Heart left ventricle (tissue), 16 donors: ENCODE results near the gene PPFIBP1. TPM values are rescaled to one million over a fixed set of nuclear protein-coding genes. Genes with fewer than 3 reads are reported as not detected.

Experiments used
- ATAC-seq, 4 donors: fragments of 200-7000 bp; cut with Tn5 transposase; one replicate each; pipeline ENCODE4 v1.9.1; 2020 to 2022; ENCODE audit warnings: moderate library complexity in 4 of 4, mild to moderate bottlenecking in 3 of 4, moderate number of reproducible peaks in 1 of 4
- DNase-seq, 5 donors: peaks; one replicate each; pipeline ENCODE4 v3.0.0-alpha.2; 2020
- H3K27ac ChIP-seq, 12 donors: fragments of 200-600 bp; sonication (generic) in 4 of 12; one replicate each; pipeline versions ENCODE4 v1.5.0 to v1.8.0; 2016 to 2022; ENCODE audit warnings: mild to moderate bottlenecking in 2 of 12
- H3K27me3 ChIP-seq, 9 donors: fragments of 200-600 bp; sonication (generic) in 2 of 9; one replicate each; pipeline versions ENCODE4 v1.5.1 to v1.8.0; 2016 to 2022; ENCODE audit warnings: mild to moderate bottlenecking in 3 of 9
- H3K36me3 ChIP-seq, 9 donors: fragments of 200-600 bp; sonication (generic) in 2 of 9; one replicate each; pipeline versions ENCODE4 v1.5.0 to v1.8.0; 2018 to 2022; ENCODE audit warnings: mild to moderate bottlenecking in 2 of 9
- H3K4me1 ChIP-seq, 12 donors: fragments of 200-600 bp; sonication (generic) in 4 of 12; one replicate each; pipeline versions ENCODE4 v1.5.0 to v1.8.0; 2016 to 2022; ENCODE audit warnings: mild to moderate bottlenecking in 3 of 12
- H3K4me3 ChIP-seq, 12 donors: fragments of 200-600 bp; sonication (generic) in 4 of 12; one replicate each; pipeline versions ENCODE4 v1.5.0 to v1.8.0; 2017 to 2022; ENCODE audit warnings: mild to moderate bottlenecking in 9 of 12, moderate library complexity in 4 of 12
- H3K9me3 ChIP-seq, 12 donors: fragments of 200-600 bp; sonication (generic) in 4 of 12; one replicate each; pipeline versions ENCODE4 v1.5.0 to v1.8.0; 2016 to 2022; ENCODE audit warnings: mild to moderate bottlenecking in 1 of 12
- POLR2A ChIP-seq, 2 donors: fragments of 450-650 bp; IDR thresholded peaks; one replicate each; pipeline ENCODE4 v1.6.1; 2017; ENCODE audit warnings: antibody characterized with exemption in 2 of 2, mild to moderate bottlenecking in 2 of 2, moderate library complexity in 2 of 2
- WGBS, 4 donors: extraction: QIAGEN DNeasy Blood & Tissue Kit in 2 of 4; methylation state at CpG; one replicate each; pipeline versions ENCODE4 v1.1.5 to v1.1.7; 2013 to 2018; 5-methylcytosine and 5-hydroxymethylcytosine counted together
- intact Hi-C, 10 donors: fragments of 100-400 bp; cut with DNase I; formaldehyde crosslinking; loops; one replicate each; pipeline versions ENCODE4 v1.11.1 to v1.14.2; 2022
- polyA plus RNA-seq, 2 donors: library from polyadenylated mRNA; stranded (reverse); fragments of 200-250 nt; gene quantifications; one replicate each; pipeline ENCODE4 v1.2.3, GENCODE V29; 2013
- total RNA-seq, 9 donors: library from RNA; depleted of rRNA in 2 of 9; stranded (reverse); fragments of >200 nt in 2 of 9; fragmentation: NEBNext Ultra II Directional in 3 of 9; extraction: Animal tissue kit (Norgen Biotek cat#: 25700) in 3 of 9; gene quantifications; one replicate each; pipeline versions ENCODE4 v1.1.0 to v1.2.4, GENCODE V29; 2016 to 2023
- TF ChIP-seq, protein P1 (sequence below), 12 donors: fragments of 200-600 bp; sonication (generic) in 4 of 12; IDR thresholded peaks; one replicate each; pipeline versions ENCODE4 v1.5.0 to v1.8.0; 2018 to 2022; ENCODE audit warnings: antibody characterized with exemption in 12 of 12, mild to moderate bottlenecking in 5 of 12
- donor health status: ischemic (EF 13 %, LVEDD 7.1; RV severe dilation, severe dysfunction).
- donor health status: healthy with polysubstance abuse.
- donor health status: DM: no; HTN: yes; CAD: no.
- donor health status: DM: no; HTN: no; CAD: no.
- donor health status: ischemic (EF 25% LVEDD 6.9; RV normal size, moderate dysfunction).
- donor health status: ischemic (EF 25% LVEDD 5.7; RV mildly dilated, moderate dysfunction).
- donor health status: healthy.
- donor health status: DM: yes; HTN: yes; CAD: no.
- donor health status: ischemic (EF 35%, LVEDD 5.7; RV mildly dilated, moderate dysfunction).
- donor health status: nonischemic (EF 11% LVEDD 7.7; RV severe dilation, severe dysfunction).
- donor health status: DM: yes; HTN: yes; CAD: no.
- donor health status: PGD.
- donor health status: ischemic (EF 29% LVEDD 5.4; RV normal size, mild dysfunction).
- donor health status: nonischemic (EF 23%, LVEDD 6.1; RV moderate dilation, normal function).

The PPFIBP1 gene
- total and polyA plus RNA-seq, 11 donors, result 48.7 to 413 (median 265) TPM

- no peaks in the 10 kb centered on the region for H3K27me3 ChIP-seq
- intact Hi-C loops, result loop anchor here in 1 of 10 donors (10.0 kb wide), 1 partner anchor 382 kb away; no protein-coding TSS in a partner anchor
- H3K9me3 ChIP-seq, result no peaks in the 10 kb centered on the region
- DNase-seq (no peak), ATAC-seq (peak in 1 of 4 donors; percentile 20)
- no peak overlapping the region for H3K27ac ChIP-seq
- TF ChIP-seq, protein P1, sequence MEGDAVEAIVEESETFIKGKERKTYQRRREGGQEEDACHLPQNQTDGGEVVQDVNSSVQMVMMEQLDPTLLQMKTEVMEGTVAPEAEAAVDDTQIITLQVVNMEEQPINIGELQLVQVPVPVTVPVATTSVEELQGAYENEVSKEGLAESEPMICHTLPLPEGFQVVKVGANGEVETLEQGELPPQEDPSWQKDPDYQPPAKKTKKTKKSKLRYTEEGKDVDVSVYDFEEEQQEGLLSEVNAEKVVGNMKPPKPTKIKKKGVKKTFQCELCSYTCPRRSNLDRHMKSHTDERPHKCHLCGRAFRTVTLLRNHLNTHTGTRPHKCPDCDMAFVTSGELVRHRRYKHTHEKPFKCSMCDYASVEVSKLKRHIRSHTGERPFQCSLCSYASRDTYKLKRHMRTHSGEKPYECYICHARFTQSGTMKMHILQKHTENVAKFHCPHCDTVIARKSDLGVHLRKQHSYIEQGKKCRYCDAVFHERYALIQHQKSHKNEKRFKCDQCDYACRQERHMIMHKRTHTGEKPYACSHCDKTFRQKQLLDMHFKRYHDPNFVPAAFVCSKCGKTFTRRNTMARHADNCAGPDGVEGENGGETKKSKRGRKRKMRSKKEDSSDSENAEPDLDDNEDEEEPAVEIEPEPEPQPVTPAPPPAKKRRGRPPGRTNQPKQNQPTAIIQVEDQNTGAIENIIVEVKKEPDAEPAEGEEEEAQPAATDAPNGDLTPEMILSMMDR (IDR thresholded peaks at IDR 0.05), result no peak
- no peak for TF ChIP-seq POLR2A (IDR thresholded peaks at IDR 0.05)
- no peak overlapping the region for H3K4me3 ChIP-seq
- peaks cover 0 to 62% (median 49%) of the 10 kb centered on the region in 9 donors for H3K36me3 ChIP-seq
- no peaks in the 10 kb centered on the region for H3K4me1 ChIP-seq
- 78 to 91% (median 83%) methylated on average over 3 of the region's 3 CpGs for WGBS, 4 donors
Measured at GRCh38 chr12:27696864-27697564, 173.0 kb downstream of the PPFIBP1 start.

DNA sequence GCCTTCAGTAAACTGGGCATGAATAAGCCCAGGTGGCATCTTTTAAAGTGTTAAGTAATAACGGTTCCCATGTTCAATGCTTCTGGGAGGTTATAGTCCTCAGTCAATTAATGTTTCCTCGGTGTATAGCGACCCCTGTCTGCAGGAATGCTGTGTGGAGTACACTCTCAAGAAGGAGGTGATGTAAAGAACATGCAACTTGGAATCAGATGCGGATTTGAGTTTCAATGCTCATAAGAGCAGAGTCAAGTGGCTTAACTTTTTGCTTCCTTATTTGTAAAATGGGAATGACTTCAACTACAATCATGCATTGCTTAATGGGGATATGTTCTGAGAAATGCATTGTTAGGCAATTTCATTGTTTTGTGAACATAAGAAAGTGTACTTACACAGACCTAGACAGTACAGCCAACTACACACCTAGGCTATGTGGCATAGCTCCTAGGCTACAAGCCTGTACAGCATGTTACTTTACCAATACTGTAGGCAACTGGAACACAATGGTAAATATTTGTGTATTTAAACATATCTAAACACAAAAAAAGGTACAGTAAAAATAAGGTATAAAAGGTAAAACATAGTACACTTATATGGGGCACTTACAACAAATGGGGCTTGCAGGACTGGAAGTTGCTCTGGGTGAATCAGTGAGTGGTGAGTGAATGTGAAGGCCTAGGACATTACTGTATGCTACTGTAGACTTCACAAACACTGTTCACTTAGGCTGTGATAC is 179.9 kb downstream of the PPFIBP1 start:
- Histone ChIP-seq H3K27me3 (no peaks in the 10 kb centered on the region), H3K4me3 (no peak overlapping the region), H3K36me3 (no peaks in the 10 kb centered on the region), H3K4me1 (peaks cover 0 to 2% (median 0%) of the 10 kb centered on the region in 12 donors), H3K27ac (no peak overlapping the region), H3K9me3 (no peaks in the 10 kb centered on the region)
- ATAC-seq, result peak; percentile 69 to 88 (median 82)
- peak in 4 of 5 donors; percentile 43 to 62 (median 60) for DNase-seq
- no peak for TF ChIP-seq POLR2A (IDR thresholded peaks at IDR 0.05)
- TF ChIP-seq, protein P1 (IDR thresholded peaks at IDR 0.05), result peak; percentile 70 to 89 (median 82)
- intact Hi-C loops, result loop anchor here in 1 of 10 donors (10.0 kb wide), 1 partner anchor 689 kb away; the partner anchor contains the start of gene TM7SF3
- WGBS, 4 donors, result 4 to 8% (median 4%) methylated on average over 4 of the region's 4 CpGs

GRCh38 chr12:27705263-27705662 is 181.3 kb downstream of the PPFIBP1 start:
- no peaks in the 10 kb centered on the region for H3K36me3 ChIP-seq
- TF ChIP-seq, protein P1 (IDR thresholded peaks at IDR 0.05), result no peak
- TF ChIP-seq POLR2A (IDR thresholded peaks at IDR 0.05), result no peak
- intact Hi-C loops, result loop anchor here in 1 of 10 donors (10.0 kb wide), 1 partner anchor 690 kb away; the partner anchor contains the start of gene TM7SF3

GRCh38 chr12:27707216-27707615 is 183.2 kb downstream of the PPFIBP1 start:
- peaks cover 0 to 16% (median 10%) of the 10 kb centered on the region in 12 donors for H3K4me1 ChIP-seq
- no peaks in the 10 kb centered on the region for H3K9me3 ChIP-seq
- TF ChIP-seq, protein P1 (IDR thresholded peaks at IDR 0.05), result no peak
- TF ChIP-seq POLR2A (IDR thresholded peaks at IDR 0.05), result no peak
- H3K27ac ChIP-seq, result no peak overlapping the region
- no peak overlapping the region for H3K4me3 ChIP-seq
- intact Hi-C loops, result loop anchor here in 1 of 10 donors (10.0 kb wide), 1 partner anchor 692 kb away; the partner anchor contains the start of gene TM7SF3
- no peaks in the 10 kb centered on the region for H3K27me3 ChIP-seq
- WGBS, 4 donors, result 82 to 88% (median 82%) methylated on average over 2 of the region's 2 CpGs
- no peak for ATAC-seq
- no peaks in the 10 kb centered on the region for H3K36me3 ChIP-seq
- DNase-seq, result no peak

More at GRCh38 chr12:27705263-27705662, 181.3 kb downstream of the PPFIBP1 start:
- Histone ChIP-seq H3K4me1 (peaks cover 0 to 5% (median 0%) of the 10 kb centered on the region in 12 donors), H3K9me3 (no peaks in the 10 kb centered on the region), H3K27me3 (no peaks in the 10 kb centered on the region), H3K27ac (no peak overlapping the region), H3K4me3 (no peak overlapping the region)
- WGBS, 4 donors, result 71 to 89% (median 87%) methylated on average over 7 to 8 of the region's 8 CpGs
- DNase-seq (no peak), ATAC-seq (no peak)
